ENCODE measurements around the gene EFCAB13.

The EFCAB13 gene

DNA sequence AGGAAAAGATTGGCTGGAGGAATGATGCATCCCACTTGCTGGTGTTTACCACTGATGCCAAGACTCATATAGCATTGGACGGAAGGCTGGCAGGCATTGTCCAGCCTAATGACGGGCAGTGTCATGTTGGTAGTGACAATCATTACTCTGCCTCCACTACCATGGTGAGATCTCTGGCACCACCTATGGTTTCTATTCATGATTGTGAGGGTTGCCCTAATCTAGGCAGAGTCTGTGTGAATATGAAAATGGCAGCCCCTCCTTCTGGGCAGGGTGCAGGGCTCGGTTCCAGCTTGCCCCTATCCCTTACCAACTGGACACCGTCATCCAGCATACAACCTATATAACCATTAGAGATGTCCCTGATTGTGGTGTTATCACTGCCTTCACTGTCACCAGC lies 36.7 kb upstream of the EFCAB13 start:
- intact Hi-C loops (cut with micrococcal nuclease), result no loop called here
- H3K4me1 Mint-ChIP-seq (ENCODE audit: low read depth), result peaks cover 7% of the 10 kb centered on the region
- no peak overlapping the region for H3K4me3 Mint-ChIP-seq
- H3K36me3 Mint-ChIP-seq (ENCODE audit: low read depth), result no peaks in the 10 kb centered on the region
- H3K27ac Mint-ChIP-seq, result no peak overlapping the region
- peaks cover 14% of the 10 kb centered on the region for H3K27me3 Mint-ChIP-seq
- no peaks in the 10 kb centered on the region for H3K9me3 Mint-ChIP-seq

DNA sequence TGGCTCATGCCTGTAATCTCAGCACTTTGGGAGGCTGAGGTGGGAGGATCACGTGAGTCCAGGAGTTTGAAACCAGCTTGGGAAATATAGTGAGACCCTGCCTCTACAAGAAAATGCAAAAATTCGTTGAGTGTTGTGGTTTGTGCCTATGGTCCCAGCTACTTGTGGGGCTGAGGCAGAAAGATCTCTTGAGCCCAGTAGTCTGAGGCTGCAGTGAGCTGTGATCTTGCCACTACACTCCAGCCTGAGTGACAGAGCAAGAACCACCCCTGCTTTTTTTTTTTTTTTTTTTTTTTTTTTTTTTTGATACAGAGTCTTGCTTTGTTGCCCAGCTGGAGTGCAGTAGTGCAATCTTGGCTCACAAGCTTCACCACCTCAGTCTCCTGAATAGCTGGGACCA lies 36.1 kb upstream of the EFCAB13 start:
- H3K36me3 Mint-ChIP-seq (ENCODE audit: low read depth), result no peaks in the 10 kb centered on the region
- peaks cover 14% of the 10 kb centered on the region for H3K27me3 Mint-ChIP-seq
- H3K4me3 Mint-ChIP-seq, result no peak overlapping the region
- intact Hi-C loops (cut with micrococcal nuclease), result no loop called here
- H3K9me3 Mint-ChIP-seq, result no peaks in the 10 kb centered on the region
- peaks cover 7% of the 10 kb centered on the region for H3K4me1 Mint-ChIP-seq (ENCODE audit: low read depth)
- no peak overlapping the region for H3K27ac Mint-ChIP-seq

DNA sequence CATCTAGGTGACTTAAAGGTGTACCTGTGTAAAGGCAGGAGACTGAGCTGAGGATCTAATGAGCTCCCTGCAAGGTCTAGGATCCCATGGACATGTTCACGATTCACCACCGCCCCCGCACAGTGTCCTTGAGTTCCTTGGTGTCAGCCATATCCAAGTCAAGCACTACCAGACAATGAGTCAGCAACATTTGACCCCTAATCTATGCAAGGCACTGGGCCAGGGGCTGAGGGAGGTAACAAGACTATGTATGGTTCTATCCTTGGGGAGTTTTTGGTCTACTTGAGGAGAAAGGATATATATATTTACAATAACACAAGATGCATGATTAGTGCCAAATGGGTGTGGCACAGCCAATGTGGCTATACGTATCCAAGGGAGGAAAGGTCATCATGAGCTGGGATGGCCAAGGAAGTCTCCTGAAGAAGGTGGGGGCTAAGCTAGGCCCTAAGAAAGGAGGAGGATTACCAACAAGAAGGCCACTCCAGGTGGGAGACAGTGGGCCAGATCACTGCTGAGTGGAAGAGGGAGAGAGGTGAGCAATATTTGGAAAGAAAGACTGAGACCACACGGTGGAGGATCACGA lies 35.1 kb upstream of the EFCAB13 start:
- no peak overlapping the region for H3K27ac Mint-ChIP-seq
- no peaks in the 10 kb centered on the region for H3K36me3 Mint-ChIP-seq (ENCODE audit: low read depth)

DNA sequence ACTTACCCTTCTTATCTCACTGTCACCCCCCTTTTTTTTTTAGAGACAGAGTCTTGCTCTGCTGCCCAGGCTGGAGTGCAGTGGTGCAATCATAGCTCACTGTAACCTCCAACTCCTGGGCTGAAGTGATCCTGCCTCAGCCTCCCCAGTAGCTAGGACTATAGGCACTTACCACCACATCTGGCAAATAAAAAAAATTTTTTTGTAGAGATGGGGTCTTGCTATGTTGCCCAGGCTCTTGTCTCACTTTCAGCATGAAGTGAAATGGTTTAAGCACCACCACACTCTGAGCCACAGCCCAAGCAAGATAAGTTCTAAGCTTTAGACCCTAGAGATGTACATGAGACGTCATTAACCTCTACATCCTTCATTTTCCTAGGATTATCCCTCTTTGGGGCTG lies 34.5 kb upstream of the EFCAB13 start:
- intact Hi-C loops (cut with micrococcal nuclease), result no loop called here
- Mint-ChIP-seq H3K4me1 (ENCODE audit: low read depth) (peaks cover 14% of the 10 kb centered on the region), H3K36me3 (ENCODE audit: low read depth) (no peaks in the 10 kb centered on the region), H3K4me3 (no peak overlapping the region), H3K27ac (no peak overlapping the region), H3K9me3 (no peaks in the 10 kb centered on the region), H3K27me3 (peaks cover 9% of the 10 kb centered on the region)

More for the DNA sequence above, 35.1 kb upstream of the EFCAB13 start:
- Mint-ChIP-seq H3K9me3 (no peaks in the 10 kb centered on the region), H3K27me3 (peaks cover 13% of the 10 kb centered on the region), H3K4me1 (ENCODE audit: low read depth) (peaks cover 7% of the 10 kb centered on the region), H3K4me3 (no peak overlapping the region)
- intact Hi-C loops (cut with micrococcal nuclease), result no loop called here

DNA sequence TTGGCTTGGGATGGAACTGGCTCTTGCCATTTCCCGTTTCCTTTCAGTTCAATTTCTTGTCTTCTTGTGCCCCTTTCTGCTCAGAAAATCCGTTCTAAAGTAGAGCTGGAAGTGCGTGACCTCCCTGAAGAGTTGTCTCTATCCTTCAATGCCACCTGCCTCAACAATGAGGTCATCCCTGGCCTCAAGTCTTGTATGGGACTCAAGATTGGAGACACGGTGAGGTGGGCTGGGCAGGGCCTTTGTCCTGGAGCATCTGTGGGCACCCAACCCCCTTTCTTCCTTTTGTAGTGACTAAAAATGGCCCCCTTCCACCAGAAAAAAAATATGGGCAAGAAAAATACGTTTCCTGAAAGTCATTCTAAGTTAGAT lies 32.9 kb upstream of the EFCAB13 start:
- intact Hi-C loops (cut with micrococcal nuclease), result no loop called here
- Mint-ChIP-seq H3K4me3 (no peak overlapping the region), H3K27ac (no peak overlapping the region), H3K27me3 (peaks cover 11% of the 10 kb centered on the region), H3K4me1 (ENCODE audit: low read depth) (peaks cover 18% of the 10 kb centered on the region), H3K9me3 (no peaks in the 10 kb centered on the region), H3K36me3 (ENCODE audit: low read depth) (no peaks in the 10 kb centered on the region)

DNA sequence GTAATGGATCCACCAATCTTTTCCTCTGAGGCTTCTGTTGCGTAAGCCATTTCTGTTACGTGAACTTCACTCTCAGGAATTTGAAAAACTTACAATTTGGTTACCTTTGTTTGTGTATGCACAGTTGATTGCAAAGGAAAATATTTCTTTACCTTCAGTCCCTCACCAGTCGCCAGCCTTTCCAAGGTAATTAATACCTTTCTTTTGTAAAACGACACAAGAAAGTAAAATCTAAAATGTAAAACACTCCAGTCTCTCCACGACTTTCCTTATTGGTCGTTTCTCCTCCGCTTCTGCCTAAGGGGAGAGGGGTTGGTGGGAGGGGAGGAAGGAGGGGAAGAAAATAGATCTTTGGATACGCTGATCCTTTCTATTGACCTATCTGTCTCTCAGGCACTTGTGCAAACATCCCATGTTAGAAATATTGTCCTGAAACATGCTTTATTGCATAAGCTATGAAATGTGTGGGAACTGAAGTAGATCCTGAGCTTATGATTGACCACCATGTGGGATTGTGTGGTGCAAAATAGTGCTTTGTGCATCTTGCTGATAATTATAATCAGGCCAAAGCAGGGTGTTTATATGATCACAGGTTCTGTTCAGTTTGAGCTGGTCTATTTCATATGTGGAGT lies 32.4 kb upstream of the EFCAB13 start:
- intact Hi-C loops (cut with micrococcal nuclease), result no loop called here
- H3K4me3 Mint-ChIP-seq, result no peak overlapping the region
- H3K27me3 Mint-ChIP-seq, result peaks cover 8% of the 10 kb centered on the region
- H3K4me1 Mint-ChIP-seq (ENCODE audit: low read depth), result peaks cover 18% of the 10 kb centered on the region
- no peaks in the 10 kb centered on the region for H3K9me3 Mint-ChIP-seq
- H3K27ac Mint-ChIP-seq, result no peak overlapping the region
- H3K36me3 Mint-ChIP-seq (ENCODE audit: low read depth), result no peaks in the 10 kb centered on the region

DNA sequence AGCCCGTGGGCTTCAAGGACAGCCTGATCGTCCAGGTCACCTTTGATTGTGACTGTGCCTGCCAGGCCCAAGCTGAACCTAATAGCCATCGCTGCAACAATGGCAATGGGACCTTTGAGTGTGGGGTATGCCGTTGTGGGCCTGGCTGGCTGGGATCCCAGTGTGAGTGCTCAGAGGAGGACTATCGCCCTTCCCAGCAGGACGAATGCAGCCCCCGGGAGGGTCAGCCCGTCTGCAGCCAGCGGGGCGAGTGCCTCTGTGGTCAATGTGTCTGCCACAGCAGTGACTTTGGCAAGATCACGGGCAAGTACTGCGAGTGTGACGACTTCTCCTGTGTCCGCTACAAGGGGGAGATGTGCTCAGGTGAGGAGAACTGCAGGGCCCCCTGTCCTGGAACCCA lies 31.5 kb upstream of the EFCAB13 start:
- Mint-ChIP-seq H3K4me1 (ENCODE audit: low read depth) (peaks cover 18% of the 10 kb centered on the region), H3K27ac (no peak overlapping the region), H3K36me3 (ENCODE audit: low read depth) (no peaks in the 10 kb centered on the region), H3K9me3 (no peaks in the 10 kb centered on the region), H3K27me3 (peaks cover 8% of the 10 kb centered on the region), H3K4me3 (no peak overlapping the region)
- intact Hi-C loops (cut with micrococcal nuclease), result no loop called here

DNA sequence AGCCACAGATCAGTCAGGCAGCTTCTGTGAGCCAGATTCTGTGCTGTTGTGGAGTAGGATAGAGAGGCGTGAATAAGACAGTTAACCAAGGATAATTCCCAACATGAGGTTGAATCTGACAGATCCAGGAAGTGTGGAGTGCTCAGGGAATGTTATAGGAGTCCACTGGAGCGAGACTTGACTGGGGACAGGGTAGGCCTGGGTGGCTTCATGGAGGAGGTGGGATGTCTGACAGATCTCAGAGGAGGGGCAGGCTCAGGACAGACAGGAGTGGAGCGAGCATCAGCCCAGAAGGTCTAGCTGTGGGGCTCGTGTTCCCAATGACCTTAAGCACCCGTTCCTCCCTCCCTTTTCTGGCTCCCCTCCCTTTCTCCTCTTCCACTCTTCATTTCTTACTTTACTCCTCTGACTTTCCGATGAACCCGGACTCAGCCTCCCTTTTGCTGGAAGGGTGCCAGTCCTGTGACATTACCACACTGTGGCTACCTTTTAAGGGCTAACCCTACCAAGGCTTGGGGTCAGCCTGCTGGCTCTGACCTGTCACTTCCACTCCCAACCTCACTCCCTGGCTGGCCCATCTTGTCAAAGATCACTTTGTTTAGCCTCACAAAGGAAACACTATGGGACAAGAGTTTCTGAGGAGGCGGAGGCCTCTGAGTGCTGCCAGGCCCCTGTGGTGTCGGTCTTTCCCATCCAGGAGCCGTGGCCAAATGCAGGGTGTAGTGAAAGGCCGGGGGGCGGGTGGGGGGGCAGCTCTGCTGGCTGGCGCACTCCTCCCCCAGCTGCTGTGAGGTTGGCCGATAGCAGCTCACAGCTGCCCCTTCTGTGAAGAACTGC lies 28.5 kb upstream of the EFCAB13 start:
- Mint-ChIP-seq H3K27ac (no peak overlapping the region), H3K4me1 (ENCODE audit: low read depth) (peaks cover 11% of the 10 kb centered on the region), H3K9me3 (no peaks in the 10 kb centered on the region), H3K27me3 (peaks cover 3% of the 10 kb centered on the region), H3K4me3 (no peak overlapping the region), H3K36me3 (ENCODE audit: low read depth) (no peaks in the 10 kb centered on the region)
- intact Hi-C loops (cut with micrococcal nuclease), result loop anchor here (5.0 kb wide), 1 partner anchor 53 kb away; no protein-coding TSS in a partner anchor

DNA sequence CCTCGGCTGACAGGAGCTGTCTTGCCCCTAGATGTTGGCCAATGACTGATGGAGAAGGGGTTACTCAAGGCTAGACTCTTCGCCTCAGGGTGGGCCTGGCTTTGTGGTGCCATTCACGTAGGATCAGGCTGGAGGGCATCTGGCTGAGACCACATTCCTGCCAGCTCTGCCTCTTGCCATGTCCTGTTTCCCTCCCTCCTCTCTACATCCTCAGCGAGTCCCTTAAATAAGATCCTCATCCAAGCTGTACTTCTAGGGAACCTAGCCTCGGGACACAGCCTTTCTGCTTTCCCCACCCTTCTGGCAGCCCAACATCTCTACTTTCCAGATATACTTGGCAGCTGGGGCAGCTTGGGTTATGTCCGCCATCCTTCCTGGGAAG lies 27.9 kb upstream of the EFCAB13 start:
- peaks cover 11% of the 10 kb centered on the region for H3K4me1 Mint-ChIP-seq (ENCODE audit: low read depth)
- no peak overlapping the region for H3K27ac Mint-ChIP-seq
- peaks cover 2% of the 10 kb centered on the region for H3K27me3 Mint-ChIP-seq
- H3K36me3 Mint-ChIP-seq (ENCODE audit: low read depth), result no peaks in the 10 kb centered on the region
- no peaks in the 10 kb centered on the region for H3K9me3 Mint-ChIP-seq
- no peak overlapping the region for H3K4me3 Mint-ChIP-seq
- intact Hi-C loops (cut with micrococcal nuclease), result loop anchor here (5.0 kb wide), 1 partner anchor 54 kb away; no protein-coding TSS in a partner anchor

DNA sequence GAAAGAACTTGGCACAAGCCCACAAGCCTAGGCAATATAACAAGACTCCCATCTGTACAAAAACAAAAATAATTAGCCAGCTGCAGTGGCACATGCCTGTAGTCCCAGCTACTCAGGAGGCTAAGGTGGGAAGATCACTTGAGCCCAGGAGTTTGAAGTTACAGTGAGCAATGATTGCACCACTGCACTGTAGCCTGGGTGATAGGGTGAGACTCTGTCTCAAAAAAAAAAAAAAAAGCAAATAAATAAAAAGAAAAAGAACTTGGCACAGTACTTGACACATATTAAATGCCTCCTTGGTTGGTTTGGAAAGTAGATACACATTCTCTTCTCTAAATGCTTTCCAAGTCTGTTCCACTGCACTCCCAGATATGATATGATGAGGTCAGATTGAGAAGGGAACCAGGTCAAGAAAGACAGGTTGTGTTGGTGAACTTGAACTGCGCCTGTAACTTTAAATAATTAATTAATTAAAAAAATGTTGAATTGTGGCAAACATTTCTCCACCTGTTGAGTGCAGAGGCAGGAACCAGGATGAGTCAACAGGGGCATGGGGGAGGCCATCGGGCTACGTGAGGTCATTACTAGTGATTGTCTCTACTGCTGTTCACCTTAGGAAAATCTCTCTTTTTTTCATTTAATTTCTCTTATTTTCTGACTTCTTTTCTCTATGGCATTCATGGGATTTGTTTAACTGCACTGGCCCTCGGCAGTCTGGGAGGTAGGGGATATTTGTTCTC lies 25.9 kb upstream of the EFCAB13 start:
- H3K4me3 Mint-ChIP-seq, result no peak overlapping the region
- peaks cover 2% of the 10 kb centered on the region for H3K27me3 Mint-ChIP-seq
- H3K27ac Mint-ChIP-seq, result no peak overlapping the region
- intact Hi-C loops (cut with micrococcal nuclease), result loop anchor here (5.0 kb wide), 1 partner anchor 56 kb away; no protein-coding TSS in a partner anchor
- peaks cover 11% of the 10 kb centered on the region for H3K4me1 Mint-ChIP-seq (ENCODE audit: low read depth)
- peaks cover 10% of the 10 kb centered on the region for H3K9me3 Mint-ChIP-seq
- no peaks in the 10 kb centered on the region for H3K36me3 Mint-ChIP-seq (ENCODE audit: low read depth)

DNA sequence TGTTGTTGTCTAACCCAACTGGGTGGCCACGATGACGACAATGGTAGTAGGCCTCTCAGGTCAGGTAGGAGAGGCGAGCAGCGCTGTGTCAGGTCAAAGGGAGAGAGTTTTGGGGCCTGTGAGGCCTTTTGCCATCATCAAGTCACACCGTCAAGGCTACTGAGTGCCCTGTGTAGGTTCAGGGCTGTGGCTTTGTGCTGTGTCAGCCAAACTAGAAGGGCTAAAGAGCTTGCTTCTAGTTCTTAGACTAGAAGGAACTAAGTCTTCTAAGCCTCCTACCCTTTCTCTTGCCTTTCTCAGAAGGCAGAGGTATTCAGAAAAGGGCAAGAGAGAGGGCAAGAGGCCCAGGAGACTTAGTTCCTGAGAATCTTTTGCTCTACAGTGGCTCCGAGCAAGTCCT lies 25.0 kb upstream of the EFCAB13 start:
- Mint-ChIP-seq H3K27me3 (peaks cover 2% of the 10 kb centered on the region), H3K9me3 (peaks cover 10% of the 10 kb centered on the region), H3K4me1 (ENCODE audit: low read depth) (peaks cover 10% of the 10 kb centered on the region), H3K4me3 (no peak overlapping the region), H3K27ac (no peak overlapping the region), H3K36me3 (ENCODE audit: low read depth) (no peaks in the 10 kb centered on the region)
- intact Hi-C loops (cut with micrococcal nuclease), result loop anchor here (5.0 kb wide), 1 partner anchor 56 kb away; no protein-coding TSS in a partner anchor

DNA sequence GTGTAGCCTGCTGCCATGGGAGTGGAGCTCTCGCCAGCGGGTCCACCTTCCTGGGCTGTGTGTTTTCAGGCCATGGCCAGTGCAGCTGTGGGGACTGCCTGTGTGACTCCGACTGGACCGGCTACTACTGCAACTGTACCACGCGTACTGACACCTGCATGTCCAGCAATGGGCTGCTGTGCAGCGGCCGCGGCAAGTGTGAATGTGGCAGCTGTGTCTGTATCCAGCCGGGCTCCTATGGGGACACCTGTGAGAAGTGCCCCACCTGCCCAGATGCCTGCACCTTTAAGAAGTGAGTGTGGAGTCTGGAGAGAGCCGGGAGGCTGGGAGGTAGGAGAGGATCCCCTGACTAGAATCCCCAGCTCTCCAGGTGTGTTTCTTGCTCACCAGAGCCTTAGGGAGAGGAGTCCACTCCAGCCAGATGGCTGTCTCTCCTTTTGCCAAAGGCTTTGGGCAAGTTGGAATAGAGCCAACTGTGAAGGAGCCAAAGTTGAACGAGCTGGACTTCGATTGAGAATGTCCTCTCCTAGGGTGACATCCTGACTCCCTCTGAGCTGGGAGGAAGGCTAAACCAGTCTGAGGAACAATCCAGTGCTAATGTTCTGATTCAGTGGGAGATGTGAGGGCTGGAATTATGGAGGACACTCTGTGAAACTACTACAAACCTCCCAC lies 24.4 kb upstream of the EFCAB13 start:
- intact Hi-C loops (cut with micrococcal nuclease), result loop anchor here (5.0 kb wide), 1 partner anchor 57 kb away; no protein-coding TSS in a partner anchor
- Mint-ChIP-seq H3K4me1 (ENCODE audit: low read depth) (peaks cover 3% of the 10 kb centered on the region), H3K4me3 (no peak overlapping the region), H3K9me3 (peaks cover 10% of the 10 kb centered on the region), H3K36me3 (ENCODE audit: low read depth) (no peaks in the 10 kb centered on the region), H3K27me3 (peaks cover 2% of the 10 kb centered on the region), H3K27ac (no peak overlapping the region)

DNA sequence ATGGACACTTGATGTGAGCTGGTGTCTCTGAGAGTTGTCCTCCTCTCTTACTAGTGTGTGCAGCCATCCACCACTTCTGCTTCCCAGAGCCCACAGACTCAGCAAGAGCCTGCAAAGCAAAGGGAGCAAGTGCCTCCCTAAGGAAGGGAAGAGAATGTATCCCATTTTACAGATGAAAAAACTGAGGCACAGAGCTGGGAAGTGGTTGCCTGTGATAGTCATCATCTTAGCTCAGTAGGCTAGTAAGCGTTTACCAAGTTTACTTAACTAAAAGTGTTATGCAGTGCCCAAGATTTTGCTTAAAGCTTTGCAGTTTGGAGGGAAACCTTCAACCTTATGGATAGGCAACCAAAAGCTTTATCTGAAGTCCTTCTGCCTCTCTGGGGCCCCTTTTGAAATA lies 23.0 kb upstream of the EFCAB13 start:
- intact Hi-C loops (cut with micrococcal nuclease), result no loop called here
- no peaks in the 10 kb centered on the region for H3K4me1 Mint-ChIP-seq (ENCODE audit: low read depth)
- H3K4me3 Mint-ChIP-seq, result no peak overlapping the region
- peaks cover 10% of the 10 kb centered on the region for H3K9me3 Mint-ChIP-seq
- no peaks in the 10 kb centered on the region for H3K36me3 Mint-ChIP-seq (ENCODE audit: low read depth)
- no peak overlapping the region for H3K27ac Mint-ChIP-seq
- H3K27me3 Mint-ChIP-seq, result no peaks in the 10 kb centered on the region

Data from dendritic cell treated with granulocyte-macrophage colony-stimulating factor and Interleukin-4, amounts not matched to agents 40 ng/mL and 50 ng/mL, for 4 days (primary cell).